Stimulated activated effector memory CD8-positive, alpha-beta T cell treated with anti-CD3 and anti-CD28 coated beads, Interleukin-12 subunit alpha, Interleukin-12 subunit beta, amount 100 ng/mL, for 72 hours (primary cell): ENCODE results near the gene RAVER1.

ENCODE experiments used
- ATAC-seq: fragments of 150-1000 bp; cut with Tn5 transposase; 2 replicates; pipeline ENCODE4 v1.10.0; 2021
- DNase-seq, 2 donors: peaks; one replicate each; pipeline ENCODE4 v3.0.0; 2021 to 2022; ENCODE audit warnings: low spot score in 2 of 2
- H3K27ac Mint-ChIP-seq: one replicate; pipeline ENCODE4 v1.8.0; 2022; ENCODE audit warnings: mild to moderate bottlenecking, mixed read lengths
- H3K36me3 Mint-ChIP-seq: one replicate; pipeline ENCODE4 v1.8.0; 2022; ENCODE audit warnings: mild to moderate bottlenecking, mixed read lengths
- H3K4me1 Mint-ChIP-seq: one replicate; pipeline ENCODE4 v1.8.0; 2022; ENCODE audit warnings: mixed read lengths
- H3K4me3 Mint-ChIP-seq: one replicate; pipeline ENCODE4 v1.8.0; 2022; ENCODE audit warnings: mild to moderate bottlenecking, mixed read lengths
- H3K9me3 Mint-ChIP-seq: one replicate; pipeline ENCODE4 v1.8.0; 2022; ENCODE audit warnings: mixed read lengths

RAVER1 gene

GRCh38 chr19:10316229-10317044 is 16.9 kb downstream of the RAVER1 start:
- Mint-ChIP-seq H3K36me3 (peaks cover 67% of the 10 kb centered on the region), H3K9me3 (no peaks in the 10 kb centered on the region), H3K4me1 (peaks cover 22% of the 10 kb centered on the region), H3K4me3 (peak overlapping the region; percentile 84), H3K27ac (peak overlapping the region; percentile 83)
- ATAC-seq (peak; percentile 26), DNase-seq (no peak)

- peaks cover 22% of the 10 kb centered on the region for H3K4me1 Mint-ChIP-seq
- peak; percentile 80 to 95 for DNase-seq
- peak within 1 kb of the TSS; percentile 83 for H3K27ac Mint-ChIP-seq
Measured at GRCh38 chr19:10315335-10316214, 17.8 kb downstream of the RAVER1 start, which contains the start of gene FDX2. Gene FDX2, minus strand, starts transcription at chr19:10316015. Its CDS starts 19 bp downstream, at chr19:10315996.

GRCh38 chr19:10309423-10309822 is 23.9 kb downstream of the RAVER1 start, which contains the start of gene ZGLP1:
Gene ZGLP1, minus strand, starts transcription at chr19:10309815.
- ATAC-seq (no peak), DNase-seq (no peak)
- Mint-ChIP-seq H3K4me1 (peaks cover 5% of the 10 kb centered on the region), H3K9me3 (no peaks in the 10 kb centered on the region), H3K36me3 (peaks cover 7% of the 10 kb centered on the region), H3K27ac (no peak within 1 kb of the TSS), H3K4me3 (no peak within 1 kb of the TSS)

More at GRCh38 chr19:10315335-10316214, 17.8 kb downstream of the RAVER1 start, which contains the start of gene FDX2:
- peak; percentile 85 for ATAC-seq
- Mint-ChIP-seq H3K4me3 (peak within 1 kb of the TSS; percentile 84), H3K36me3 (peaks cover 63% of the 10 kb centered on the region), H3K9me3 (no peaks in the 10 kb centered on the region)

- Mint-ChIP-seq H3K4me3 (no peak overlapping the region), H3K36me3 (no peaks in the 10 kb centered on the region)
Measured at GRCh38 chr19:10306327-10306726, 27.0 kb downstream of the RAVER1 start.

GRCh38 chr19:10305139-10305806 is 28.1 kb downstream of the RAVER1 start:
- ATAC-seq (no peak), DNase-seq (no peak)
- no peak overlapping the region for H3K4me3 Mint-ChIP-seq
- H3K36me3 Mint-ChIP-seq, result no peaks in the 10 kb centered on the region
- no peaks in the 10 kb centered on the region for H3K9me3 Mint-ChIP-seq
- H3K27ac Mint-ChIP-seq, result peak overlapping the region; percentile 74
- H3K4me1 Mint-ChIP-seq, result peaks cover 20% of the 10 kb centered on the region

More at GRCh38 chr19:10306327-10306726, 27.0 kb downstream of the RAVER1 start:
- Mint-ChIP-seq H3K4me1 (peaks cover 20% of the 10 kb centered on the region), H3K9me3 (no peaks in the 10 kb centered on the region), H3K27ac (no peak overlapping the region)
- ATAC-seq (no peak), DNase-seq (no peak)

GRCh38 chr19:10299545-10300458 is 33.5 kb downstream of the RAVER1 start:
- Mint-ChIP-seq H3K27ac (peak overlapping the region; percentile 32), H3K9me3 (no peaks in the 10 kb centered on the region), H3K36me3 (peaks cover 7% of the 10 kb centered on the region), H3K4me1 (peaks cover 40% of the 10 kb centered on the region), H3K4me3 (no peak overlapping the region)
- DNase-seq (no peak), ATAC-seq (no peak)

- Mint-ChIP-seq H3K4me1 (peaks cover 52% of the 10 kb centered on the region), H3K9me3 (no peaks in the 10 kb centered on the region)
Measured at GRCh38 chr19:10295847-10296591, 37.3 kb downstream of the RAVER1 start.

GRCh38 chr19:10295305-10295846 is 38.0 kb downstream of the RAVER1 start:
- H3K4me1 Mint-ChIP-seq, result peaks cover 59% of the 10 kb centered on the region
- DNase-seq (peak; percentile 51 to 80), ATAC-seq (peak; percentile 70)
- no peaks in the 10 kb centered on the region for H3K9me3 Mint-ChIP-seq
- H3K36me3 Mint-ChIP-seq, result peaks cover 30% of the 10 kb centered on the region
- peak overlapping the region; percentile 87 for H3K4me3 Mint-ChIP-seq
- H3K27ac Mint-ChIP-seq, result peak overlapping the region; percentile 77

More at GRCh38 chr19:10295847-10296591, 37.3 kb downstream of the RAVER1 start:
- H3K36me3 Mint-ChIP-seq, result peaks cover 27% of the 10 kb centered on the region
- DNase-seq (no peak), ATAC-seq (no peak)
- H3K27ac Mint-ChIP-seq, result peak overlapping the region; percentile 77
- peak overlapping the region; percentile 87 for H3K4me3 Mint-ChIP-seq

- Mint-ChIP-seq H3K4me1 (peaks cover 59% of the 10 kb centered on the region), H3K9me3 (no peaks in the 10 kb centered on the region), H3K27ac (no peak overlapping the region), H3K36me3 (peaks cover 32% of the 10 kb centered on the region), H3K4me3 (peak overlapping the region; percentile 87)
- DNase-seq (no peak), ATAC-seq (no peak)
Measured at GRCh38 chr19:10294368-10294697, 39.0 kb downstream of the RAVER1 start.

- Mint-ChIP-seq H3K4me1 (peaks cover 64% of the 10 kb centered on the region), H3K27ac (no peak overlapping the region), H3K9me3 (no peaks in the 10 kb centered on the region), H3K4me3 (peak overlapping the region; percentile 96), H3K36me3 (peaks cover 35% of the 10 kb centered on the region)
- no peak for DNase-seq
- ATAC-seq, result no peak
Measured at GRCh38 chr19:10293637-10294367, 39.5 kb downstream of the RAVER1 start.

- Mint-ChIP-seq H3K36me3 (peaks cover 40% of the 10 kb centered on the region), H3K4me3 (peak overlapping the region; percentile 96), H3K4me1 (peaks cover 72% of the 10 kb centered on the region), H3K27ac (no peak overlapping the region), H3K9me3 (no peaks in the 10 kb centered on the region)
- ATAC-seq, result no peak
- DNase-seq, result no peak
Measured at GRCh38 chr19:10292789-10293636, 40.3 kb downstream of the RAVER1 start.

- no peak overlapping the region for H3K27ac Mint-ChIP-seq
- H3K36me3 Mint-ChIP-seq, result peaks cover 47% of the 10 kb centered on the region
- DNase-seq (peak; percentile 80 to 92), ATAC-seq (peak; percentile 60)
- H3K4me1 Mint-ChIP-seq, result peaks cover 79% of the 10 kb centered on the region
- peak overlapping the region; percentile 96 for H3K4me3 Mint-ChIP-seq
- no peaks in the 10 kb centered on the region for H3K9me3 Mint-ChIP-seq
Measured at GRCh38 chr19:10292206-10292788, 41.0 kb downstream of the RAVER1 start.
